Amygdala (tissue), 56 donors: Measurements from ENCODE around the gene H6PD.

Experiments
- DNase-seq, 56 donors: peaks; one replicate each; lab custom pipeline; 2025; lab: John Stamatoyannopoulos, UW

H6PD gene

GRCh38 chr1:9234223-9235095, at the start of gene H6PD:
TSS of gene H6PD (plus strand) at chr1:9234774. CDS start at chr1:9244935, 10,161 bp downstream.
- peak in 47 of 56 donors; percentile 17 to 87 (median 63) for DNase-seq

DNA sequence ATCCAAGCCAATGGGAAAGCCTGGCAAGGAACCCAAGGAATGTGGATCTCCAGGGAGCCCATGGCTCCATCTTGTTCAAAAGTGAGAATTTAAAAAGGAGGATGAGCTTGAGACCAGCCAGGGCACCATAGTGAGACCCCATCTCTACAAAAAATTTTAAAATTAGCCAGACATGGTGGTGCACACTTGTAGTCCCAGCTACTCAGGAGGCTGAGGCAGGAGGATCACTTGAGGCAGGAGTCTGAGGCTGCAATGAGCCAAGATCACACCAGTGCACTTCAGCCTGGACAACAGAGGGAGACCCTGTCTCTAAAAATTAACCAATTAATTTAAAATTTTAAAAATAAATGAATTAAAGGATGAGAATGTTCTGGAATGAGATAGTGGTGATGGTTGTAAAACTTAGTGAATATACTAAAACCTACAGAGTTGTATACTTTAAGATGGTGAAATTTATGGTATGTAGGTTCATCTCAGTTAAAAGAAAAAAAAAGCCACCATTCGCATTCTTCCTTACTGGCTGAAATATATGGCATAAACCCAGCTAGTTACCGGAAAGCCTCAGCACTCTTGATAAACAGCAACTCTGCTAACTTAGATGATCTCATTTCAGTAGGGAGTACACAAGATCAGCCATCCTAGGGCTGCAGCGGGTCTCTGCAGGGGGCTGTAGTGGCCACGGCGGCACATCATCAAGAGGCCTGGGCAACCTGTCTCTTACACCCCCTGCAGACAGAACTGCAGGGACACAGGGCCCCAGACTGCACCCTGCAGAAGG, 48.3 kb upstream of the H6PD start:
- DNase-seq: no peak

- DNase-seq: no peak
Measured at GRCh38 chr1:9187004-9187403, 47.6 kb upstream of the H6PD start.

DNA sequence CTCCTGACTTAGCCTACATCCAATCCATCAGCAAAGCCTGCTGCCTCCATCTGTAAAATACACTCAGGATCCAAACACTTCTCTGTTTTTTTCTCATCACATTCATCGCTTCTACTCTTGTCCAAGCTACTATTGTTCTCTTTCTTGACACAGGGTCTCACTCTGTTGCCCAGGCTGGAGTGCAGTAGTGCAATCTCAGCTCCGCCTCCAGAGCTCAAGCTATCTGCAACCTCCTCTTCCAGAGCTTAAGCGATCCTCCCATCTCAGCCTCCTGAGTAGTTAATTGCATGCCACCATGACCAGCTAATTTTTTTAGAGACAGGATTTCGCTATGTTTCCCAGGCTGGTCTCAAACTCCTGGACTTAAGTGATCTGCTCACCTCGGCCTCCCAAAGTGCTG, 44.3 kb upstream of the H6PD start:
- no peak for DNase-seq

DNA sequence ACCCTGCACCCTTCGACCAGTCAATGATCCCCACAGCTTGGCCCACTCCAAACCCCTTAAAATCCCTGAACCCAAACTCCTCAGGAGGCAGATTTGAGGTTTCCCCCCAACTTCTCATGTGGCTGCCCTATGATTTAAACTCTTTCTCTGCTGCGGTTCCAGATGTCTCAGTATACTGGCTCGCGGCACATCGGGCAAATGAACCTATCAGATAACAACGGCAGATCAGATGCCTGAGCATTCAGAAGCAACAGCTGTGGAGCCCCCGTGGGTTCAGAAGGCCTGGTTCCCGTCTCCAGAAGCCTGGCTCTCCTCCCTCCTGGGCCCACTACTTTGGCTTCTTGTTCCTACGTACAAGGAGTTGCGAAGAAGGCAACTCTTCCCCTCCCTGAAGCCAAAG, 43.3 kb upstream of the H6PD start:
- no peak for DNase-seq

DNA sequence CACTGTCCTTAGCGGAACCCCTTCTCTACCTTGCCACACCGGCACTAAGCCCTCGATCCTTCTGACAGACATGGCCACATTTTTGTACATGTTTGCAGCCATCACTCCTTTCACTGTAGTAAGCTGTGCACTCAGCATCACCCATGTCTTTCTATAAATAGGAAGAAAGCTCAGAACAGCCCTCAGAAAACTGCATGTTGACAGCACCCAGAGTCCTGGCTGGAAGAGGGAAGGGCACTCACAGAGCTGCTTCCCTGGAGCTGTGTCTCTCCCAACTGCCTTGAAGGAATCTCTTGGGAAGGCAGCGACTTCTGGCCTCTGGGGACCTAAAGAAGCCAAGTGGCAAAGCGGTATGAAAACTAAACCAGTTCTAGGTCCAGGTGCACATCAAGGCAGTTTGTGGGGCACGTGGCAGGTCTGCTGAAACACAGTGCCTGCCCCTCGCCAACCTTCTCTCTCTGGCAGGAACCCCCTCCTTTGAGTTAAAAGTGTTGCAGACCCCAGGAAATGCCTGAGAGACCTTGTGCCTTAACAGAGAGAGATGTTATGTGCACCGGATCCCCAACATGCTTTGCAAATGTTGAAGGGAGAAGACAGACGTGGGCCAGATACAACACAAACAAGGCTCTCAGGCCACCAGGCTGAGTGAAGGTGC, 41.9 kb upstream of the H6PD start:
- no peak for DNase-seq

GRCh38 chr1:9193233-9193625, 41.3 kb upstream of the H6PD start:
- no peak for DNase-seq

- no peak for DNase-seq
Measured at GRCh38 chr1:9194024-9194423, 40.5 kb upstream of the H6PD start.

DNA sequence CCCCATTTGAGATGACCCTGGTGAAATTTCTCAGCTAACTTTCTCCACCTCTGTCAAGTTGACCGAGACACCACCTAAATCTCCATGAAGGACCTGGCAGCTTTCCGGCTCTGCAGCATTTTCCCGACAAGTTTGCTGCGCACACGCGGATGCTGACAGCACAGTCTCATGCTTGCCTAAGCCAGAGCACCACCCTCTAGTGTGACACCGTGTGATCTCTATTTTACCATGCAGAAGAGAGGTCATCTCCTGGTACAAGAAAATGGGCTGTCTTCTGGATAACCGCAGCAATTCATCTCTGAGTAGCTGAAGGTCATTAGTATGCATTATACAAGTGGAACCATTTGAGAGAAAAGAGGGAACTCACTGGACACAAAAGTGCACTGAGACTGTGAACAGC, 38.9 kb upstream of the H6PD start:
- DNase-seq: no peak

DNA sequence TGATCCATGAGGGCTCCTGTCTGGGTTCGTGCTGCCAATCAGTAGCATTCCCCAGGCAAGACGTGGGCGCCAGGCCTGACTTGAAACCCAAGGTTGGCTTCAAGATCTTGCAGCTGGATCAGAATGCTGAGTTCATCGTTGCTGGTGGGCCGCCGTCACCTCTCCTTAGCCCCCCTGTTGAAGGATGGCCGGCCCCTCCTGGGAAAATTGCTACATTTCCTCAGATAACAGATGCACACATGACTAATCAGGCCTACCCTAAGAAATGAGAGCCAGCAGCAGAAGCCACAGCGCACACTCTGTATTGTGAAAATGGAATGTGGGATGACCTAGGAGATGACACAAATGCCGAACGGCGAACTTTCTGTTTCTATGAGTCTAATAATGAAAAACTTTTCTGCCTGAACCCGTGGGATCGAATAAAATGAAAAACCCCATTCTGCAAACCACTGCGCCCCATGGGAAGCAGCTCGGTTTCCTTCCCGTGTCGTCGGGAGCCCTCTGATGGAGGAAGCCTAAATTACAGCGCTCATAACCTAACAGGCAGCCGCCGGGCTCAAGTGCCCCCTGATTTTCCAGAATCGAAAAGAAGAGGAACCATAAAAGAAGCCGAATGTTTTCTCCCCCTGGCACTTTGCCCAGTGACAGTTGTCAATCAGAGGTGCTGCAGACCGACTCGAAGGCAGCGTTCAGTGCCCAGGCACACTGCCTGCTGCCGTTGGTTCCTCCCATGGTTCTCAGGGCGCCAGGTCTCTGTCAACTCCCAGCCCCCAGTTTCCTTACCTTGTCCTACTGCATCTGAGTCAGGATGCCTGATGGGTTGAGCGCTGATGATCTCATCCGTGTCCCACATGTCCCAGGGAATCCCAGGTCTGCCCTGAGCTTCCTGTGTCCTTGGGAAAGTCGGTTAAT, 38.2 kb upstream of the H6PD start:
- peak in 48 of 56 donors; percentile 12 to 80 (median 48) for DNase-seq

DNA sequence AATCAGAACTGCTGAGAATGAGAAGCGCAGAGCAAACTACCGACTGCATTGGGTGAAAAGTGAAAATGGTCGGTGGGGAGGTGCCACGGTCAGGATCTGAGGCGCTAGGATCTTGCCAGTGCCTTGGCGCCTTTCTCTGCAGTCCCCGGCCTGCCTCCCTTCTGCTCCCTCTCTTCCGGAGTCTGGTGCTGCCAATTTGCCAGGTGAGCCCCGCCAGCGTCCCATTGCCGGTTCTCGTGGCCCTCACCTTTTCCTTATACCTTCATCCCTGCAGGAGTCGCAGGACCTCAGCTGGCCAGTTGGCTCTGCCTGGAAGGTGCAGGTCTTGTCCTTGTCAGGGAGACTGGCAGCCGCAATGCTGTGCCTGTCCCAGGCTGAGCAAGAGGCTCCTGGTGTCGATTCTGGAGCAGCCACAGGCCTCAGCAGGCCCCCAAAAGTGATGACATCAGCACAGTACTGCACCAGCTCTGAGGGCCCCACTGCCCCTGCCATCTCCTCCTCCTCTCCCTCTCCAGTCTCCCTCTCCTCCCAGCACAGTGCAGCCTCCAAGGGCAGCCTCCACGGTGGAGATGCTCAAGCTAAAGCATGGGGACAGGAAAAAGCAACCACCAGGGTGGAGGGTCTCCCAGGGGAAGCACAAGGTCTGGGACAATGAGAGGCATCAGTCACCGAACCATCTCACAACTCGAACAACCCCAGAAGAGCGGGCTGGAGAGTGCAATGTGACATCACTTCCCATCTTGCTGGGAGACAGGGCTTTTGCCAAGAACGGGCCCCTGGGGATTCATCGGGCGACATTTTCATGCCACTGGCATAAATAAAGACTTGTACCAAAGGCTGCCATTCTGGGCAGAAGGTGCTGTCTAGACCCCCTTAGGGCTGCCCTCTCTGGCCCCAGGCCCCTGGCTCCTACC, 37.1 kb upstream of the H6PD start:
- no peak for DNase-seq

DNA sequence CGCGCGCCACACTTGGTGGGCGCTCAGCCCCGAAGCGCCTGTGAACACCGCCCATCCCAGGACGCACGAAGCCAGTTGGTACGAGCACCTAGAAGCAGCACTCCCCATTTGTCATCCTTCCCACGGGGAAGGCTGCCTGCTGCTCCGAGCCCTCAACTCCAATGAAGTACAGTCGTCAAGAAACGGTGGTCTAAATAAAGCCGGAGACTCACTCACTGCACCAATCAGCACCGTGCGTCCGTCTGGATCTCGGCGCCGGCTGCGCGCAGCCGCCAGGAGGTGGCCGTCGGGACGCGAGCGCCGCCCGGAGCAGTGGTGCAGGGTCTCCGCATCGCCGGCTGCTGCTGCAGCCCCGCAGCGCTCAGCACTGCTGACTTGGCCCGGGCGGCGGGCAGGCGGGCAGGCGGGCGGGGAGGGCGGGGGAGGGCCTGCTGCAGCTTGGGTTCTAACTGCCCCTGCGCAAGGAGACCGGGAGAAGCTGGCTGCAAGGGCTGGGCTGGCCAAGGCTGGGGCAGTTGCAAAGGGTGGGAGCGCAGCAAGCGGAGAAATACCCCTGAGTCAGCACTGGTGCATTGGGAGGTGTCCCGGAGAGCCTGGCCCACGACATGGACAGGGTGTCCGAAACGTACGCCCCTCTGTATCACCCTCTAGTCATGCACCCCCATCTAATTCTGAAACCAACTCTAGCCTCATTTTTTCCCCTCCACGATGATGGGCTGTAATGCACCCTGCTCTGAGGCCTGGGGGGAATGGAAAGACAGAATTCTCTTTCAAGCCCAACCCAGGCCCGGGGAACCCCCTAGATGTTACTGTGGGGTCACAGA, 35.8 kb upstream of the H6PD start:
- DNase-seq: peak in 8 of 56 donors; percentile 8 to 31 (median 14)

GRCh38 chr1:9200441-9200840, 34.1 kb upstream of the H6PD start:
- DNase-seq: no peak

GRCh38 chr1:9201401-9202239, 33.0 kb upstream of the H6PD start:
- DNase-seq: peak in 4 of 56 donors; percentile 12 to 29 (median 20)

DNA sequence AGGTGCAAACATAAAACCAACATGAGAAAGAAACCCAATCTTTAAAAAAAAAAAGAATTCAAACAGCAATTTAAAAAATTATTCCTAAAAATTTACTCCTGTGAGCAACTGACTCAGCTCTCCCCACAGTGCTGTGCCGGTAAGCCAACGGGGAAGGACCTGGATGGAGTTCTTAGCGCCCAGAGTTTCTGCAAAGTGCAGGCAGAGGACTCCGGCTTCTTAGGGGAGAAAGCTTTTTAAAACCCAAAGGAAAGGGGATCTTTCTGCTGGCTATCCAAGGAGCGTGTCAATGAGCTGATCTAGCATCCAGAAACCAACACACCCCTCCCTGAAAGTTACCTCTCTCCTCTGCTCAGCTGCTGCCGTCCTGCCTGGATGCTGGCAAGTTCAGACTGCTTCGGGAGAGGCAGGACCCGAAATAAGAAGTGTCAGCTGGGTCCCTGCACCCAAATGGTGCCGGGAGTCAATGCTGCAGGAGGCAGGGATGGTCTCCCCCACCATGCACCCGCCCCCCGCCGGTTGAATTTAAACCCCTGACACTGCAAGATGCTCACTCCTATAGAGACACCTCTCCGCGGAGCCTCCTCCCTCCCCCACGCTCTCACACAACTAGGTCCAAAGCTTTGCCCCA, 32.2 kb upstream of the H6PD start:
- DNase-seq: no peak

- no peak for DNase-seq
Measured at GRCh38 chr1:9203511-9203982, 31.0 kb upstream of the H6PD start.
